PFSK-1 (cell line): ENCODE data around the gene DLG4.

Experiments
- FOXP2 ChIP-seq: optimal IDR thresholded peaks from 2 replicates; pipeline ENCODE3; 2011; ENCODE audit warnings: borderline replicate concordance, control low read depth, inconsistent platforms; ENCODE audit not compliant: insufficient read depth; ENCODE audit errors: extremely low read length, extremely low read depth
- POLR2AphosphoS5 ChIP-seq: IDR thresholded peaks from 2 replicates; pipeline ENCODE4 v1.6.1; 2012; ENCODE audit warnings: low read depth, mild to moderate bottlenecking, control low read depth, low read length, moderate library complexity
- SIN3A ChIP-seq: IDR thresholded peaks from 2 replicates; pipeline ENCODE4 v1.6.1; 2012; ENCODE audit warnings: mild to moderate bottlenecking, low read length, moderate library complexity, borderline replicate concordance; ENCODE audit not compliant: insufficient read depth
- TAF1 ChIP-seq: IDR thresholded peaks from 2 replicates; pipeline ENCODE4 v1.6.1; 2012; ENCODE audit warnings: low read length, control low read depth, borderline replicate concordance; ENCODE audit not compliant: insufficient read depth
- TF ChIP-seq, protein P1 (sequence below), 2 experiments: IDR thresholded peaks; 2 replicates each; pipeline versions ENCODE4 v1.6.1 to v1.8.0; 2011 to 2012; ENCODE audit warnings: low read depth in 2 of 2, low read length in 2 of 2, control low read depth in 1 of 2, inconsistent platforms in 1 of 2, mild to moderate bottlenecking in 1 of 2, moderate library complexity in 1 of 2; ENCODE audit not compliant: insufficient read depth in 1 of 2

DNA sequence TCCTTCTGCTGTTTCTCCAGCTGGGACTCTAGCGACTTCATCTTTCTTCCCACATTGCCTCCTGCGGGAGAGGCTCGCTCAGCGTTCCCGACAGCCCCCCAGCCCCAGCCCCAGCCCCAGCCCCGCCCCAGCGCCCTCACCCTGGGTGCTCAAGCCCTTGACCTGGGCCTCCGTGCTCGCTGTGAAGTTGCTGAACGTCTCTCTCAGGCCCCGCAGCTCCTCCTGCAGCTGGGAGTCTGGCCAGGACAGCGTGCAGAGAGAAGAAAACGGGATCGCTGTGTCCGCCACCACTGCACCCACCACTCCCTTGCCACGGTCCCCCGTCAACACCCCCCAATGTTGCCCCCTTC lies 42.8 kb downstream of the DLG4 start:
- no peak for TF ChIP-seq FOXP2
- no peak for TF ChIP-seq POLR2AphosphoS5
- TF ChIP-seq, protein P1, sequence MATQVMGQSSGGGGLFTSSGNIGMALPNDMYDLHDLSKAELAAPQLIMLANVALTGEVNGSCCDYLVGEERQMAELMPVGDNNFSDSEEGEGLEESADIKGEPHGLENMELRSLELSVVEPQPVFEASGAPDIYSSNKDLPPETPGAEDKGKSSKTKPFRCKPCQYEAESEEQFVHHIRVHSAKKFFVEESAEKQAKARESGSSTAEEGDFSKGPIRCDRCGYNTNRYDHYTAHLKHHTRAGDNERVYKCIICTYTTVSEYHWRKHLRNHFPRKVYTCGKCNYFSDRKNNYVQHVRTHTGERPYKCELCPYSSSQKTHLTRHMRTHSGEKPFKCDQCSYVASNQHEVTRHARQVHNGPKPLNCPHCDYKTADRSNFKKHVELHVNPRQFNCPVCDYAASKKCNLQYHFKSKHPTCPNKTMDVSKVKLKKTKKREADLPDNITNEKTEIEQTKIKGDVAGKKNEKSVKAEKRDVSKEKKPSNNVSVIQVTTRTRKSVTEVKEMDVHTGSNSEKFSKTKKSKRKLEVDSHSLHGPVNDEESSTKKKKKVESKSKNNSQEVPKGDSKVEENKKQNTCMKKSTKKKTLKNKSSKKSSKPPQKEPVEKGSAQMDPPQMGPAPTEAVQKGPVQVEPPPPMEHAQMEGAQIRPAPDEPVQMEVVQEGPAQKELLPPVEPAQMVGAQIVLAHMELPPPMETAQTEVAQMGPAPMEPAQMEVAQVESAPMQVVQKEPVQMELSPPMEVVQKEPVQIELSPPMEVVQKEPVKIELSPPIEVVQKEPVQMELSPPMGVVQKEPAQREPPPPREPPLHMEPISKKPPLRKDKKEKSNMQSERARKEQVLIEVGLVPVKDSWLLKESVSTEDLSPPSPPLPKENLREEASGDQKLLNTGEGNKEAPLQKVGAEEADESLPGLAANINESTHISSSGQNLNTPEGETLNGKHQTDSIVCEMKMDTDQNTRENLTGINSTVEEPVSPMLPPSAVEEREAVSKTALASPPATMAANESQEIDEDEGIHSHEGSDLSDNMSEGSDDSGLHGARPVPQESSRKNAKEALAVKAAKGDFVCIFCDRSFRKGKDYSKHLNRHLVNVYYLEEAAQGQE (IDR thresholded peaks at IDR 0.05; ENCODE audit: insufficient read depth in 1 of 2, low read depth in 2 of 2, low read length in 2 of 2) = no peak
- TF ChIP-seq TAF1 = no peak
- TF ChIP-seq SIN3A = no peak
